ENCODE measurements around the gene EXOC6.

DNA sequence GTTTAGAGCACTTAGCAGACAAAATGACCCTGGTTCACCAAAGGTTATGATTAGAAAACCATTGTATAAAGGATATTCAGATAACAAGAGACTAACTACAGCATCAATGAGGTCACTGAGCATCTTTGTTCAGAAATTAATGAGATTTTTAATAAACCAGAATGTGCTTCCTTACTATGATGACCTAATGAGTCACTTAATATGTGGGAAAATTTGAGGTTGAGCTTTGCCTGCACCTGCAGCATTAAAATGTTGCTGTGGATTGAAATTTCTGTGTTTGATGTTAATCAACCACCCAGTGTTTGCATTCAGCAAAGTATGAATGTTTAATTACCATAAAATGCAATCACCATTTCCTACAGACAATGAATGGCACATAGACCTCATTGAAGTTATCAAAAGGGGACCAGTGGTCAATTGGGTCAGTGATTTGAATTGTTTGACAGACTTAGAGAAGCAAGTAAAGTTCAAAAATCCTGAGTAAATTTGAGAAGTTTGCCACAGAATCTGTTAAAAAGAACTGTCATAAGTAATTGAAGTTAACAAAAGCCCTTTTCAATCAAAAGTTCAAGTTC lies 45.8 kb downstream of the EXOC6 start:
- TF ChIP-seq, protein P1, sequence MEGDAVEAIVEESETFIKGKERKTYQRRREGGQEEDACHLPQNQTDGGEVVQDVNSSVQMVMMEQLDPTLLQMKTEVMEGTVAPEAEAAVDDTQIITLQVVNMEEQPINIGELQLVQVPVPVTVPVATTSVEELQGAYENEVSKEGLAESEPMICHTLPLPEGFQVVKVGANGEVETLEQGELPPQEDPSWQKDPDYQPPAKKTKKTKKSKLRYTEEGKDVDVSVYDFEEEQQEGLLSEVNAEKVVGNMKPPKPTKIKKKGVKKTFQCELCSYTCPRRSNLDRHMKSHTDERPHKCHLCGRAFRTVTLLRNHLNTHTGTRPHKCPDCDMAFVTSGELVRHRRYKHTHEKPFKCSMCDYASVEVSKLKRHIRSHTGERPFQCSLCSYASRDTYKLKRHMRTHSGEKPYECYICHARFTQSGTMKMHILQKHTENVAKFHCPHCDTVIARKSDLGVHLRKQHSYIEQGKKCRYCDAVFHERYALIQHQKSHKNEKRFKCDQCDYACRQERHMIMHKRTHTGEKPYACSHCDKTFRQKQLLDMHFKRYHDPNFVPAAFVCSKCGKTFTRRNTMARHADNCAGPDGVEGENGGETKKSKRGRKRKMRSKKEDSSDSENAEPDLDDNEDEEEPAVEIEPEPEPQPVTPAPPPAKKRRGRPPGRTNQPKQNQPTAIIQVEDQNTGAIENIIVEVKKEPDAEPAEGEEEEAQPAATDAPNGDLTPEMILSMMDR (IDR thresholded peaks at IDR 0.05), result no peak
- no peak for TF ChIP-seq EZH2phosphoT487 (IDR thresholded peaks at IDR 0.05)
- no peak for TF ChIP-seq EZH2 (IDR thresholded peaks at IDR 0.05)
